ENCODE results near the gene KRT76. TPM values are rescaled to one million over a fixed set of nuclear protein-coding genes. Genes with fewer than 3 reads are reported as not detected.
"Not testable (repeated sequence)": the region's sequence is repeated elsewhere in the genome, so short reads cannot be mapped to it uniquely, and the experiment has no call there.

Gene KRT76
- total RNA-seq, 4 donors from 2014 or later: not detected

GRCh38 chr12:52796839-52797528 is 19.8 kb upstream of the KRT76 start:
- Histone ChIP-seq H3K27ac (no peak overlapping the region), H3K9me3 (no peaks in the 10 kb centered on the region), H3K4me3 (no peak overlapping the region), H3K36me3 (no peaks in the 10 kb centered on the region), H3K27me3 (no peaks in the 10 kb centered on the region), H3K4me1 (peaks cover 0 to 10% (median 6%) of the 10 kb centered on the region in 4 donors)
- TF ChIP-seq EP300 (IDR thresholded peaks at IDR 0.05; ENCODE audit: low read depth) (no peak), POLR2AphosphoS5 (IDR thresholded peaks at IDR 0.05) (no peak), POLR2A (IDR thresholded peaks at IDR 0.05) (no peak), CTCF (IDR thresholded peaks at IDR 0.05) (no peak)
- no peak for DNase-seq
- intact Hi-C loops (cut with DNase I; ENCODE audit: low total_unique reads): no loop called here
- in situ Hi-C loops (cut with MboI; ENCODE audit: low pct_ligation_motif_present in 1 of 4, low pct_unique_long_range_greater_than_20kb in 1 of 4, low sequenced_read_pairs in 3 of 4): no loop called here
- 91% methylated on average over 3 of the region's 3 CpGs; no CpG with 5 or more reads in 1 of the 2 donors for WGBS, 2 donors (ENCODE audit: low coverage in 1 of 2)

- Histone ChIP-seq H3K27ac (no peak overlapping the region), H3K36me3 (no peaks in the 10 kb centered on the region), H3K9me3 (no peaks in the 10 kb centered on the region), H3K4me1 (peaks cover 0 to 10% (median 6%) of the 10 kb centered on the region in 4 donors), H3K27me3 (no peaks in the 10 kb centered on the region), H3K4me3 (no peak overlapping the region)
- in situ Hi-C loops (cut with MboI; ENCODE audit: low pct_ligation_motif_present in 1 of 4, low pct_unique_long_range_greater_than_20kb in 1 of 4, low sequenced_read_pairs in 3 of 4): no loop called here
- 95% methylated on average over 3 of the region's 3 CpGs; no CpG with 5 or more reads in 1 of the 2 donors for WGBS, 2 donors (ENCODE audit: low coverage in 1 of 2)
- intact Hi-C loops (cut with DNase I; ENCODE audit: low total_unique reads): no loop called here
- DNase-seq: no peak
- TF ChIP-seq POLR2AphosphoS5 (IDR thresholded peaks at IDR 0.05): no peak
- TF ChIP-seq CTCF (IDR thresholded peaks at IDR 0.05): no peak
These were observed 19.3 kb upstream of the KRT76 start for GRCh38 chr12:52796429-52796794.

- 56 to 89% methylated on average over 1 to 14 of the region's 17 CpGs for WGBS, 2 donors (ENCODE audit: low coverage in 1 of 2)
- intact Hi-C loops (cut with DNase I; ENCODE audit: low total_unique reads): no loop called here
- no peak within 1 kb of the TSS for H3K27ac ChIP-seq
- H3K27me3 ChIP-seq: no peaks in the 10 kb centered on the region
- peaks cover 0 to 8% (median 6%) of the 10 kb centered on the region in 4 donors for H3K4me1 ChIP-seq
- no peak within 1 kb of the TSS for H3K4me3 ChIP-seq
- no peaks in the 10 kb centered on the region for H3K9me3 ChIP-seq
- no peak for DNase-seq
- H3K36me3 ChIP-seq: no peaks in the 10 kb centered on the region
- TF ChIP-seq CTCF (IDR thresholded peaks at IDR 0.05) (no peak), POLR2AphosphoS5 (IDR thresholded peaks at IDR 0.05) (no peak), POLR2A (IDR thresholded peaks at IDR 0.05) (no peak), EP300 (IDR thresholded peaks at IDR 0.05; ENCODE audit: low read depth) (no peak)
- in situ Hi-C loops (cut with MboI; ENCODE audit: low pct_ligation_motif_present in 1 of 4, low pct_unique_long_range_greater_than_20kb in 1 of 4, low sequenced_read_pairs in 3 of 4): no loop called here
These were observed 18.7 kb upstream of the KRT76 start, which contains the start of gene KRT3 for GRCh38 chr12:52795694-52796428. KRT3 (minus strand) TSS chr12:52796117; CDS start chr12:52796042, 75 bp downstream.

GRCh38 chr12:52795332-52795674 is 18.2 kb upstream of the KRT76 start:
- H3K4me3 ChIP-seq; H3K27me3 ChIP-seq; intact Hi-C loops (cut with DNase I; ENCODE audit: low total_unique reads); H3K4me1 ChIP-seq; H3K9me3 ChIP-seq; DNase-seq; H3K36me3 ChIP-seq; in situ Hi-C loops (cut with MboI; ENCODE audit: low pct_ligation_motif_present in 1 of 4, low pct_unique_long_range_greater_than_20kb in 1 of 4, low sequenced_read_pairs in 3 of 4); H3K27ac ChIP-seq: not testable (repeated sequence)
- WGBS, 2 donors (ENCODE audit: low coverage in 1 of 2): 90 to 100% methylated on average over 1 to 2 of the region's 2 CpGs
